GM21576 (cell line): ENCODE measurements around the gene PROZ.

ENCODE experiments used
- ATAC-seq: cut with Tn5 transposase; IDR thresholded peaks from one replicate; pipeline ENCODE4 v1.9.1; 2021; ENCODE audit warnings: mild to moderate bottlenecking, moderate library complexity; ENCODE audit not compliant: unreplicated experiment

Gene PROZ

GRCh38 chr13:113139577-113139976, 18.9 kb upstream of the PROZ start:
- no peak for ATAC-seq

GRCh38 chr13:113140677-113141600, 17.5 kb upstream of the PROZ start:
- no peak for ATAC-seq

- ATAC-seq: no peak
Measured at GRCh38 chr13:113141601-113141970, 16.9 kb upstream of the PROZ start.

- ATAC-seq: no peak
Measured at GRCh38 chr13:113142876-113143275, 15.6 kb upstream of the PROZ start.

- no peak for ATAC-seq
Measured at GRCh38 chr13:113143466-113144254, 14.8 kb upstream of the PROZ start.

GRCh38 chr13:113144255-113144629, 14.2 kb upstream of the PROZ start:
- no peak for ATAC-seq

- ATAC-seq: no peak
Measured at GRCh38 chr13:113145496-113145895, 13.0 kb upstream of the PROZ start.

GRCh38 chr13:113145911-113146598, 12.4 kb upstream of the PROZ start:
- ATAC-seq: no peak

- ATAC-seq: no peak
Measured at GRCh38 chr13:113146750-113147149, 11.7 kb upstream of the PROZ start.

- no peak for ATAC-seq
Measured at GRCh38 chr13:113147206-113147605, 11.2 kb upstream of the PROZ start.

- no peak for ATAC-seq
Measured at GRCh38 chr13:113148407-113148806, 10.0 kb upstream of the PROZ start.

GRCh38 chr13:113148940-113149503, 9.4 kb upstream of the PROZ start:
- ATAC-seq: no peak

- no peak for ATAC-seq
Measured at GRCh38 chr13:113149711-113150549, 8.5 kb upstream of the PROZ start.

GRCh38 chr13:113150550-113151365, 7.7 kb upstream of the PROZ start:
- ATAC-seq: no peak

- no peak for ATAC-seq
Measured at GRCh38 chr13:113151745-113152690, 6.4 kb upstream of the PROZ start.

GRCh38 chr13:113152691-113152983, 5.8 kb upstream of the PROZ start:
- ATAC-seq: no peak

- peak; percentile 34 for ATAC-seq
Measured at GRCh38 chr13:113152984-113153809, 5.3 kb upstream of the PROZ start.
